GM18520 (cell line): Measurements from ENCODE around the gene PIM3.

Source experiments
- ATAC-seq: cut with Tn5 transposase; IDR thresholded peaks from one replicate; pipeline ENCODE4 v1.9.1; 2021; ENCODE audit not compliant: unreplicated experiment

PIM3 gene

DNA sequence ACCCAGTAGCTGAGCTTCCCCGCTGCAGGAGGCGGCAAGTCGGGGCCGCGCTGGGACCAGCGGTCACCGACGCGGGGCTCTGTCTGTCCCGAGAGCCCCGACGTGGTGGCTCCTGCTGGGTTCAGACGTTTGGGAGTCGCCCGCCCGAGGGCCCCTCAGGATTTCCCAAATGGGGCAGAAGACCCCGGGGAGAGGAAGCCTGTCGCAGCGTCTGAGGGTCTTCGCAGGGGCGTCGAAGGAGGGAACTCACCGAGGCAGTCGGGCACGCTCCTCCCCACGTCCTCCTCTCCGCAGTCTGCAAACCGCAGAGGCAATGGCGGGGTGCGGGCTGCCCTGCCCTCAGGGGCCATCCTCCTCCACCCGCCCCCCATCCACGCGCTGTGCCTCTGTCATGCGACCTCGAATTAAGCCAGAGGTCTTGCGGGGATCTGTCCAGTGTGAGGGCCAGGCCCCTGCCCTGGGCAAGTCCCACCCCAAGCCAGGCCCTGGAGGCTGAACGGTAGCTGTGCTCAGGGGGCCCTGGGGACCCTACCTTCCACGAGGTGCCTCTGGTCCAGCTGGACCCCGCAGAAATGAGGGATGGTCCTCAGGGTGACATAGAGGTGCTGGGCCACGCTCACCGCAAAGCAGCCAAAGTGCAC, 39.5 kb downstream of the PIM3 start:
- no peak for ATAC-seq

DNA sequence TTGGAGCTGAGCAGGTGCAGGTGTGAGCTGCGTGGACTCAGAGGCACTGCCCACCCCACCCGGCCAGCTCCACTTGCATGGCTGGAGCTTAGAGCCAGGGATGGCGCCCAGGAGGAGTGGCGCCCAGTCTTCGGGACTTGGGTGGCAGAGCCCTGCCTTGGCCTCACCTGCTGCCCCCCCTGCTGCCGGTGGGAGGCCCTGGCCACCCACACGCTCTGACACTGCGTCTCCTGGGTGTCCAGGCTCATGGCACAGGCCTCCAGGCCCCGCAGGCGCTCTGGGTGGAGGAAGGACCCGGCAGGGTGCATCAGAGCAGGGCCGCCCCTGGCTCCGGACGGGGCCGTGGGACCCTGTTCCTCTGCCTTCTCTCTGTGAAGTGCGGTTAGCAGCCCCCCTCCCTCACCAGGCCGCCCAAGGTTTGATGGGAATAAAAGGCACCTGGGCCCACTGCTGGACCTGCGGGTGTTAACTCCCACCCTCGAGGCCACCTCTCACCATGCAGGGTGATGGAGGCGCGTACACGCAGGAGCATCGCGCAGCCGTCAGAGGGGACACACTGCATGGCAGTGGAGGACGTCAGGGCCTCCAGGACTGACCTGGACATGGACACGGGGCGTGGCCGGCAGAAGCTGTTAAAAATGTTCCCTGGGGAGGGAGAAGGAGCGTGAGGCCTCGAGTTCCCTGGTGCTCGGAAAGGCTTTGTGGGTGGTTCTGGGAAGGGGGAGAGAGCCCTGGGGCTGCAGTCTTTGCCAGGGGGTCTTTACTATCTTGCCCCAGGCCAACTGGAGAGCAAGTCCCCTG, 40.2 kb downstream of the PIM3 start:
- no peak for ATAC-seq

DNA sequence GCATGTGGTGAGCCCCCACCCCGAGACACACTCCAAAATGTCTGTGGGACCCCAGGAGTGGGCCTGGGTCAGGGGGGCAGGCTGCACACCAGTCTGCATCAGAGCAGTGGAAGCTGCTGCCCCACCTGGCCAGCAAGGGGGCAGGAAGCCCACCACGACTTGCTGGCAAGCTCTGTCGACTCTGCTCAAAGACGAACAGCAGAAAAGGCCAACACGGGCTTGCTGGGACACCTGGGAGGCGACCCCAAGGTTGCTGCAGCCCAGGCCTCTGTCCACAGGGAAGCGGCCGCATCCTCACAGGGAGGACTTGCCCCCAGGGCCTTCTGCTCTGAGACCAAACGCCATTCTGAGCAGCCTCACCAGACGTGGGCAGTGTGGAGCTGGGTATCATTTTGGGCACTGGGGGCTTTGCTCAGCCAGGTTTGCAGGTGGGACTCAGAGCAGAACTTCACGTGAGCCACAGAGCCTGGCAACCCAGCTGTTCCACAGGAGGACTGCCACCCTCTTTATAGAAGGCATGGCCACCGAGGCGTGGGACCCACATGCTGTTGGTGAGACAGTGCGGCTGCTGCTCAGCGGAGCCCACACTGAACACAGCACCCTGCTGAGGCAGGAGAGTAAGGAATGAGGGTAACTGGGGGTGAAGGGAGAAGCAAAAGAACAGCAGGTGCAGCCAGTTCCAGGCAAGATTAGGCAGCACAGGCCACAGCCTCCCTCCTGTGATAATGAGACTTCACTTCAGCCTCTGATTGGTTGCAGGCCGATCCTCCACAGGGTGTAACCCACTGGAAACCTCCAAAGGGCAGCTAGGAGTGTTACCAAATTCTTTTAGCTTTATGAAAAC, 41.0 kb downstream of the PIM3 start:
- no peak for ATAC-seq

DNA sequence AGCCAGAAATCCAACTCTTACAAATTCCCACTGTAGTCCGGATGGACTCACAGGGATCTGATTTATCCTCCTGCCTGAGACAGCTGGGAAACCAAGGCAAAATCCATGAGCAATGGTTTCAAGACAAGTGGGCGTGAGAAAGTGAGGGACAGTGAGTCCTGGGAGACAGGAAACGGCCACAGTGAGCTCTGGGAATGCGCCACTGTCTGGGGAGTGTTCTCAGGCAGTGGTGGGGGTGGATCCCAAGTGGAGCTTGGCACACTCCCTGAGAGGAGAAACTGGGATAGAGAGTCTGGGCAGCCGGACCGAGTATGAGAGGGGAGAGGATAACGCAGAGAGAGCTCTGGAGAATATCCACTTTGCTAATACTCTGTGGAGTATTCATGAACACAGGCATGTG, 42.2 kb downstream of the PIM3 start:
- no peak for ATAC-seq

DNA sequence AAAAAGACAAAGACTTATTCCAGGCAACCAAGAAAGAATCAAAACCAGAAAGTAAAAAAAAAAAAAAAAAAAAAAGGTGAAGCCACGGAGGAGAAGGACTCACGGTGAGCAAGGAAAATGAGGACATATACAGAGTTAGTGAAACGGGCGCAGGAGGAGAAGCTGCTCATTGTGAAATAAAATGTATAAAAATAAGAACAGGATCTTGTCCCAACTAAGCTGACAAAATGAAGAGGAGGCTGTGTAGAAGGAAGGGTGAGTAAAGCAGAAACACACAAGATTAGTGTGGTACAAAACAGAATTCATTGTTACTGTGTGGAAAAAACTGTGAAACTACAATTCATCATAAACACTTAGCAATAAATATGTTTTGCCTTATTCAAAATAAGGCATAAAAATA, 44.3 kb downstream of the PIM3 start:
- ATAC-seq = no peak

DNA sequence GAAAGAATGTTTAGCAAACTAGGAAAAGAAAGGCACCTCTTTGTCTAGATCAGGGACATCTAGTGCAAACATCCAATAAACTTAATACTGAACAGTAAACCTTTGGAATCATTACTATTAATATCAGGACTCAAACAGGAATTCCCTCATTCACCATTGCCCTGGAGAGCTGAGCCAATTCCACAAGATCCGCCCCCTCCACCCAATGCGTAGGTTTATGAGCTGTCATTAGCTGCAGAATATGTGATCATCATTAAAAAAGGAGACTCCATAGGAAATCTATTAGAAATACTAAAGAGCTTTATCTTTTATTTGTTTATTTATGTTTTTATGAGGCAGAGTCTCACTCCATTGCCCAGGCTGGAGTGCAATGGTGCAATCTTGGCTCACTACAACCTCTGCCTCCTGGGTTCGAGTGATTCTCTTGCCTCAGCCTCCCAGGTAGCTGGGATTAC, 46.5 kb downstream of the PIM3 start:
- no peak for ATAC-seq

DNA sequence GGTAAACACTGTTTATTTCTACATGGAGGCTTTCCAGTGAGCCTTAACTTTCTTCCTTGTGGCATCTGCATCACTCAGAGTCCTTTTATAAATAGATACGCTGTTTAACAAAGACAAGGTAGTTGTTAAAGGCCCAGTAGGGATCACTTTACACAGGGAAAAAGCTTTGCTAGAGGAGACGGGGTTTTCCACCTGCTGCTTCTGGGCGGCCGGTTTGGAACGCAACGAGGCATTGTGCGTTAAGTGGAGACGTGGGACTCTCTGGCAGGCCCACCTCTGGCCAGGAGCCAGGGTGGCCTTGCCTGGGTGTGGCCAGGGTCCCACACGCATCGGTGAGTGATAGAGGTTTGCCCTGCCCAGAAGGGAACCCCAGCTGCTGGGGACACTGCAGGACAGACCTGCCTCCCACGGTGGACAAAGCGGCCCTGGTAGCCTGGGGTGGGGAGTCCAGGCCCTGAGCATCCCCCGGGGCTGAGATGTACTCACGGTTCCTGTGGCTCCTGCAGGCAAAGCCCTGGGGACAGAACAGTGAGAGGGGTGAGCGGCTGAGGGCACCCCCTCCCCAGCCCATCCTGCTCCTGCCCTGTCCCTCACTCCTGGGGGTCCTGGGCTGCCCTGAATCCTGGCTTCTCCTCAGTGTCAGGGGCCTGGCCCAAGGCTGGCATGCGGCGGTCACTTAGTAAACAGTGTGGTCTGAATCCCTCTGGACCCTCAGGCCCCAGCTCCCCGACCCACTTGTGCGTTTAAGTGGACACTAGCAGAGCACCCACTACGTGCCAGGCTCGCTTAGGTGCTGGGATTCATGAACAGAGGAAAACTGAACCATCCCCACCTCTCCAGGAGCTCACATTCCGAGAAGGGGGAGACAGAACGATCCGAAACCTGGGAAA, 47.8 kb downstream of the PIM3 start:
- ATAC-seq = no peak

DNA sequence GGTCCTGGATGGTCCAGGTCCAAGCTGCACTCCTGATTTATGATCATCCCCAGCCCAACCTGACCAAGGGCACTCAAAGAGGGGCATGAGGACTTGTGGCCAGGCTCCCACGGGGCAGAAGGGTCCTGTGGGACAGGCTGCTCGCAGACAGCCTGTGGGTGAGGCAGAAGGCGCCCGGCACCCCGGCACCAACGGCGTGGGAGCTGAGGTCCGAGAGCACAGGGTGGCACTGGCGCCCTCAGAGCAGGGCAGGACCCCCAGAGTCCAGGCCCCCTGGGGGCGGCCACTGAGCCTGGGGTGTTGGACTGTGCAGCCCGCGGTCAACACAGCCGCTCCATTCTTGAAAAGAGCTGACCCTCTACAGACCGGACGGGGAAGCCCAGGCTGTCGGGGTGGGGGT, 48.7 kb downstream of the PIM3 start:
- no peak for ATAC-seq

DNA sequence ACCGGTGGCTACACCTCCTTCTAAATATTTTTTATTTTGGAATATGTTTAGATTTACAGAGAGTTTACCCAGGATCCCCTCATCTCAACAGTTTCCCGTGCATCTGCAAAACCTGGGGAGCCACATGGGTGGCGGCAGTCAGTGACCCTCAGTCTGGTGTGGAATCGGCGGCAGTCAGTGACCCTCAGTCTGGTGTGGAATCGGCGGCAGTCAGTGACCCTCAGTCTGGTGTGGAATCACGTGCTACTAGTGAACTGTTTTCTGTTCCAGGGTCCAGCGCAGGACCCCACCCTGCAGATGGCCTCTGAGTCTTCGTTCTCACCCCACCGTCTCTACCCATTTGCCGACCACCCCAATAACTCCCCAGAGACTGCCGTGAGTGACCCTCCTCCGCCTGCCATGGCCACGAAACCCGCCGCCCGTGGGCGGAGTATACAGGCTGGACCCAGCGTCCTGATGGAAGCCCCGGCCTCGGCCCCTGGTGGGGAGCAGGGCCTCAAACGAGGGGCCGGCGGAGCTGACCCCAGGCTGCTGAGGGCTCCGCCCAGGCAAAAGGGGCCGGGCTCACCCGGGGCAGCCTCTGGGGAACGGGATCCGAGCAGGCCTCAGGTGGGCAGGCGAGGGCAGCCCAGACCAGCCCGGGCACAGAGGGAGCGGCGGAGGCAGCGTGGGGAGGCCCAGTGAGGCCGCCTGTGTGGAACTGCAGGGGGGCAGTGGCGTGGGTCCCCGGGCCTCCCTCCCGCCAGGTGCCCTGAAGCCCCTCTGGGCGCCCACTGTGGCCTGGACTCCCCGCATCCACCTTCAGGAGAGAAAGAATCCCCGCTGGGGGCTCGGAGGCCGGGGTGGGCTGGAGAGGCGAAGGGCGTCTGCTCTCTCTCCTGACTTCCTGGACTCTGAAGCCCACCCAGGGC, 49.4 kb downstream of the PIM3 start:
- no peak for ATAC-seq

DNA sequence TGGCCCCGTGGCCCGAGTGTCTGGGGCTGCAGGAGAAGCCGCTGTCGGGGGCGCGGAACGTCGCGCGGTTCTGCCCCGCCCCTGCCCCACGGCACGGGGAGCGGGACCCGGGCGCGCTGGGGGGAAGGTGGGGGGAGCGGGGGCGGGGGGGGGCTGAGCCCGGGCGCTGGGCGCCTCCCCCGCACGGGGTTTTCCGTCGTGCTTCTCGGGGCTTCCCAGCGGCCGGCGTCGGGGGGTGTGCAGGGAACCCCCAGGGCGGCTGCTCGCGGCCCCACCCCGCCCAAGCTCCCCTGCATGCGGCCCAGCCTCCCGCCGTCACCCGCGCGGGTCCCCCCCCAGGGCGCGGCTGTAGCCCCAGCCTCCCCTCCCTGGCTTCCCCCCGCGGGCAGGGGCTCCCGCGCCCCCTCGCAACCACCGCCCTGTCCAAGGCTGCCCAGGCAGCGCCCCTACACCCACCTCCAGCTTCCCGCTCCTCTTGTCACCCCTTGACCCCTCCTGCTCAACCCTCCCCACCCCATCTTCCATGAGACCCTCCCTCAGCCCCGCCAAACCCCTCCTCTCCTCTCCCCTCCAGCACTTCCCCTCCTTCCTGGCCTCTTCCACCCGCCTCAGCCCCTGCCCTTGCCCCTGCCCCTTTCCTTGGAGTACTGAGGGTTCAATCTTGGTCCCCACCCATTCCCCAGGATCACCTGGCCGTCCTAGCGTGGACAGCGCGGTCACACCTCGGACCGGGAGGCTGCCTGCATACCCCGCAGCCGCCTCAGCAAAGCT, 50.3 kb downstream of the PIM3 start:
- ATAC-seq = no peak

DNA sequence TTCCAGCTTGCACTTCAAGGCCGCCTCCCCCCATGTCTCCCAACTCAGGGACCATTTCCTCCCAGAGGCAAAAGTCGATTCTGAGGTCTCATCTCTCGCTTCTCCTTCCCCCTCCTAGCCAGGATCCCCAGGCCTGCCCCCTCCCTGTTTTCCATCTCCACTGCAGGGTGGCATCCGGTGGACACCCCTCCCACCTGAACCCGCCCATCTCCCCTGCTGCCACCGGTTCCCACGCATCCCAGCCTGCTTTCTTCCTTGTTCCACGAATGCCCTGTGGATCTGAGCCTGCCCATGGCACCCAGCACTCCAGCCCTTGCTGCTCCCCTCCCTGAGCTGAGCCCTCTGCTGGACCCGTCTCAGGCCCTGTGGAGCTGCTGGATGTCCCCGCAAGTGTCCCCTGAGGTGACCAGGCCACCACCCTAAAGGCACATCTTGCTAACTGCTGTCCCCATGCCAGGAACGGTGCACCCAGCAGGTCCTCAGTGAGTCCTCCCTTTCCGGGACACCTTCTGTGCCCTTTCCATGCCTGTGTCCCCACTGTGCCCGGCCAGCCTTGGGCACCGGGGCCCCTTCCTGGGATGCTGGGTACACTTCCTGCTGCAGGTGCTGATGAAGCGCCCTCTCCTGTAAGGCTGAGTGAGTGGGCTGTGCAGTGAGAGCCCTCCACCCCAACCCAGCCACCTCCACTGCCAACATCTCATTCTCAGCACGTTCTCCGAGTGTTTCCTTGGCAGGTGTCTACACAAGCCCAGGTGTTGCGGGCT, 51.1 kb downstream of the PIM3 start:
- ATAC-seq = no peak

DNA sequence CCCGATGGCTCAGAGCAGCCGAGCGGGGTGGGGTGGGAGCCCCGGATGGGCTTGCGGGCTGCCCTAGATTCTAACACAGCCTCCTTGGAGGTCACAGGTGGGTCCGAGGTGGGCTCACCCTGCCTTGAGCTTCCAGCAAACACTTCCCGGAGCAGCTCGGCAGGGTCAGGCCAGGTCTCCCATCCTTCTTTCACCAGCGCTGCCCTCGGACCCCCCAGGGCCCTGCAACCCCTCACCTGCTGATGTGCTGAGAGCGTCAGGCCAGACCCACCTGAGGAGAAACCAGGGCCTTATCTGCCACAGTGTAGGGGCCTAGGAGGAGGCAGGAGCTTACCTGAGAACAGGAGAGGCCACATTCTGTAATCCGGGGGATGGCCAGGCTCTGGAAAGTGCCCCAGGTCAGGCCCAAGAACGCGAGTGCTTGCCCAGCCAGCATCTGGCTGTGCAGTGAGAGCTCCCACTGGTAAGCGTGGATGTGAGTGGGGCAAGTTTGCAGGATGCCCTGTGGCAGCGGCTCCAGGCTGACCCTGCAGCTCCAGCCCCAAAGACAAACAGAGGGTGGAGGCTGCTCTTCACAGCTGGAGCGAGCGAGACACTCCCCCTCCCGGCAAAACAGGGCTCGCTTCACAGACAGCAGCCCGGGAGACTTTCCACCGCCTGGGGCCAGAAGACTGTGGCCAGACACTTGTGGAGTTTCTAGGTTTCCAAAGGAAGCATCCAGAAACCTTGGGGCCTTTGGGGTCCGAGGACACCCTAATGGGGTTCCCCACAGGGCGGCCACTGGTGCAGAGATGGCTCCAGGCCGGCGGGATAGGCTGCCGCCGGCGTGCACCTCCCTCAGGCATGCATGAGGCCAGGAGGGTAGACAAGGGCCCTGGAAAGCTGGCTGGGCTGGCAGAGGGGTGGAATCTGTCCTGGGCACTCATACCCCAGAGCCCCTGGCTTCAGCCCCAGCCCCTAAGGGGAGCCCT, 51.9 kb downstream of the PIM3 start, which contains the start of gene IL17REL:
Gene IL17REL (minus strand): TSS at position 555 of the 971 bp plus-strand sequence. CDS start 119 bp downstream, at position 436.
- no peak for ATAC-seq
